SK-N-SH treated with all-trans-retinoic acid at 6 μM for 48 hours (cell line): ENCODE results near the gene SP100.

Experiments
- ATAC-seq: fragments of 200-7000 bp; cut with Tn5 transposase; 3 replicates; pipeline ENCODE4 v1.9.1; 2020; ENCODE audit warnings: mild to moderate bottlenecking, moderate library complexity
- ARNTL ChIP-seq: fragments of 450-650 bp; formaldehyde crosslinking; IDR thresholded peaks from 2 replicates; pipeline ENCODE4 v1.5.0; 2020; ENCODE audit warnings: low read depth, mild to moderate bottlenecking, moderate library complexity, borderline replicate concordance
- BACH2 ChIP-seq: fragments of 250-450 bp; sonication (Bioruptor Pico); IDR thresholded peaks from 2 replicates; pipeline ENCODE4 v1.9.0; 2021; ENCODE audit warnings: mild to moderate bottlenecking, borderline replicate concordance
- CREB5 ChIP-seq: fragments of 250-450 bp; sonication (Bioruptor Pico); IDR thresholded peaks from 2 replicates; pipeline ENCODE4 v1.5.1; 2020; ENCODE audit warnings: low read depth, mild to moderate bottlenecking, moderate library complexity
- ESRRG ChIP-seq: fragments of 250-450 bp; sonication (Bioruptor Pico); IDR thresholded peaks from 2 replicates; pipeline ENCODE4 v1.6.1; 2021; ENCODE audit warnings: mild to moderate bottlenecking
- GLIS3 ChIP-seq: fragments of 250-450 bp; sonication (Bioruptor Pico); IDR thresholded peaks from 2 replicates; pipeline ENCODE4 v1.5.0; 2020; ENCODE audit warnings: mild to moderate bottlenecking, moderate library complexity
- ISL1 ChIP-seq: fragments of 250-450 bp; sonication (Bioruptor Pico); IDR thresholded peaks from 2 replicates; pipeline ENCODE4 v2.1.2; 2022; ENCODE audit warnings: mild to moderate bottlenecking, moderate library complexity
- OSR1 ChIP-seq: fragments of 250-450 bp; sonication (Bioruptor Pico); IDR thresholded peaks from 2 replicates; pipeline ENCODE4 v1.8.0; 2022; ENCODE audit warnings: moderate library complexity, mild to moderate bottlenecking, inconsistent platforms
- PATZ1 ChIP-seq: fragments of 250-450 bp; sonication (Bioruptor Pico); IDR thresholded peaks from 2 replicates; pipeline ENCODE4 v1.8.0; 2020; ENCODE audit warnings: mild to moderate bottlenecking, moderate library complexity, borderline replicate concordance
- POU6F1 ChIP-seq: fragments of 250-450 bp; sonication (Bioruptor Pico); IDR thresholded peaks from 2 replicates; pipeline ENCODE4 v1.8.0; 2021; ENCODE audit warnings: low read depth, mild to moderate bottlenecking, moderate library complexity, borderline replicate concordance
- PPARA ChIP-seq: fragments of 250-450 bp; sonication (Bioruptor Pico); IDR thresholded peaks from 2 replicates; pipeline ENCODE4 v1.5.0; 2020; ENCODE audit warnings: mild to moderate bottlenecking, borderline replicate concordance
- RARB ChIP-seq: fragments of 250-450 bp; sonication (Bioruptor Pico); IDR thresholded peaks from 2 replicates; pipeline ENCODE4 v1.8.0; 2021; ENCODE audit warnings: mild to moderate bottlenecking, moderate library complexity
- SNAI2 ChIP-seq: fragments of 250-450 bp; sonication (Bioruptor Pico); IDR thresholded peaks from 2 replicates; pipeline ENCODE4 v1.5.0; 2020; ENCODE audit warnings: mild to moderate bottlenecking, moderate library complexity
- TCF4 ChIP-seq: fragments of 250-450 bp; sonication (Bioruptor Pico); IDR thresholded peaks from 2 replicates; pipeline ENCODE4 v1.8.0; 2021; ENCODE audit warnings: mild to moderate bottlenecking, moderate library complexity, borderline replicate concordance
- TOX ChIP-seq: fragments of 250-450 bp; sonication (Bioruptor Pico); IDR thresholded peaks from 2 replicates; pipeline ENCODE4 v1.8.0; 2021; ENCODE audit warnings: mild to moderate bottlenecking, moderate library complexity, borderline replicate concordance
- TSHZ2 ChIP-seq: fragments of 250-450 bp; sonication (Bioruptor Pico); IDR thresholded peaks from 2 replicates; pipeline ENCODE4 v1.5.0; 2020; ENCODE audit warnings: mild to moderate bottlenecking, moderate library complexity
- ZC3H10 ChIP-seq: fragments of 250-450 bp; sonication (Bioruptor Pico); IDR thresholded peaks from 2 replicates; pipeline ENCODE4 v1.5.1; 2021; ENCODE audit warnings: mild to moderate bottlenecking, moderate library complexity
- ZFP3 ChIP-seq: fragments of 250-450 bp; sonication (Bioruptor Pico); IDR thresholded peaks from 2 replicates; pipeline ENCODE4 v1.5.0; 2020; ENCODE audit warnings: mild to moderate bottlenecking, moderate library complexity
- ZFP30 ChIP-seq: fragments of 450-650 bp; formaldehyde crosslinking; IDR thresholded peaks from 2 replicates; pipeline ENCODE4 v1.5.0; 2022; ENCODE audit warnings: mild to moderate bottlenecking, moderate library complexity
- ZNF565 ChIP-seq: fragments of 450-650 bp; formaldehyde crosslinking; conservative IDR thresholded peaks from 2 replicates; pipeline ENCODE4 v1.5.0; 2020; ENCODE audit warnings: low read depth, mild to moderate bottlenecking, moderate library complexity
- ZNF70 ChIP-seq: fragments of 450-650 bp; formaldehyde crosslinking; IDR thresholded peaks from 2 replicates; pipeline ENCODE4 v1.5.0; 2020; ENCODE audit warnings: mild to moderate bottlenecking, moderate library complexity
- ZNF8 ChIP-seq: fragments of 450-650 bp; formaldehyde crosslinking; IDR thresholded peaks from 2 replicates; pipeline ENCODE4 v1.5.0; 2020; ENCODE audit warnings: mild to moderate bottlenecking, moderate library complexity

Gene SP100

GRCh38 chr2:230537531-230537976 is 121.6 kb downstream of the SP100 start:
- no peak for TF ChIP-seq CREB5 (CRISPR knock-in tag)
- TF ChIP-seq ZFP3 (CRISPR knock-in tag), result no peak
- TF ChIP-seq ZNF565 (CRISPR knock-in tag), result no peak
- TF ChIP-seq POU6F1 (CRISPR knock-in tag), result no peak
- no peak for TF ChIP-seq SNAI2 (CRISPR knock-in tag)
- no peak for TF ChIP-seq BACH2 (CRISPR knock-in tag)
- no peak for TF ChIP-seq TCF4 (CRISPR knock-in tag)
- no peak for TF ChIP-seq ZNF8 (CRISPR knock-in tag)
- no peak for TF ChIP-seq ISL1 (CRISPR knock-in tag)
- no peak for TF ChIP-seq RARB
- no peak for TF ChIP-seq ZC3H10 (CRISPR knock-in tag)
- TF ChIP-seq ARNTL, result no peak
- TF ChIP-seq PPARA, result no peak
- TF ChIP-seq ZFP30, result no peak
- TF ChIP-seq TSHZ2 (CRISPR knock-in tag), result no peak
- ATAC-seq, result no peak

- TF ChIP-seq BACH2 (CRISPR knock-in tag), result no peak
- no peak for TF ChIP-seq OSR1 (CRISPR knock-in tag)
- TF ChIP-seq ISL1 (CRISPR knock-in tag), result no peak
- TF ChIP-seq ESRRG (CRISPR knock-in tag), result no peak
- TF ChIP-seq CREB5 (CRISPR knock-in tag), result no peak
- no peak for TF ChIP-seq GLIS3 (CRISPR knock-in tag)
- TF ChIP-seq ARNTL, result no peak
- TF ChIP-seq ZFP30, result no peak
- TF ChIP-seq TOX, result no peak
- TF ChIP-seq ZNF70, result no peak
- TF ChIP-seq RARB, result no peak
- TF ChIP-seq PPARA, result no peak
- TF ChIP-seq PATZ1 (CRISPR knock-in tag), result no peak
- TF ChIP-seq POU6F1 (CRISPR knock-in tag), result no peak
- TF ChIP-seq ZC3H10 (CRISPR knock-in tag), result no peak
- TF ChIP-seq ZFP3 (CRISPR knock-in tag), result no peak
- no peak for TF ChIP-seq TSHZ2 (CRISPR knock-in tag)
- no peak for TF ChIP-seq SNAI2 (CRISPR knock-in tag)
- TF ChIP-seq ZNF8 (CRISPR knock-in tag), result no peak
- no peak for TF ChIP-seq ZNF565 (CRISPR knock-in tag)
- ATAC-seq, result no peak
These were observed 124.3 kb downstream of the SP100 start for GRCh38 chr2:230540332-230540731.
